GM18508 (cell line): Measurements from ENCODE around the gene BAIAP3.

Source experiments
- ATAC-seq: cut with Tn5 transposase; IDR thresholded peaks from one replicate; pipeline ENCODE4 v1.9.1; 2021; ENCODE audit warnings: moderate number of reproducible peaks; ENCODE audit not compliant: insufficient read depth, unreplicated experiment

BAIAP3 gene

GRCh38 chr16:1330931-1331711 is 2.3 kb upstream of the BAIAP3 start:
- no peak for ATAC-seq

- ATAC-seq: no peak
Measured at GRCh38 chr16:1331712-1332617, 1.5 kb upstream of the BAIAP3 start.

GRCh38 chr16:1332618-1333148 is 762 bp upstream of the BAIAP3 start:
- no peak for ATAC-seq

GRCh38 chr16:1333854-1334700 is 632 bp downstream of the BAIAP3 start:
- no peak for ATAC-seq

- no peak for ATAC-seq
Measured at GRCh38 chr16:1334739-1335138, 1.3 kb downstream of the BAIAP3 start.

GRCh38 chr16:1335211-1335971 is 1.9 kb downstream of the BAIAP3 start:
- ATAC-seq: no peak

GRCh38 chr16:1335996-1336395 is 2.6 kb downstream of the BAIAP3 start:
- ATAC-seq: no peak

- no peak for ATAC-seq
Measured at GRCh38 chr16:1336619-1337018, 3.2 kb downstream of the BAIAP3 start.

GRCh38 chr16:1337486-1337885 is 4.0 kb downstream of the BAIAP3 start:
- ATAC-seq: no peak

GRCh38 chr16:1338119-1338730 is 4.8 kb downstream of the BAIAP3 start:
- no peak for ATAC-seq

- no peak for ATAC-seq
Measured at GRCh38 chr16:1338855-1339675, 5.6 kb downstream of the BAIAP3 start.

GRCh38 chr16:1340730-1341494 is 7.5 kb downstream of the BAIAP3 start:
- ATAC-seq: no peak

- ATAC-seq: no peak
Measured at GRCh38 chr16:1341495-1342420, 8.3 kb downstream of the BAIAP3 start.

- peak; percentile 55 for ATAC-seq
Measured at GRCh38 chr16:1342526-1343427, 9.3 kb downstream of the BAIAP3 start.

GRCh38 chr16:1343428-1344242 is 10.2 kb downstream of the BAIAP3 start:
- no peak for ATAC-seq
